SIG-M5 treated with dmso at 0.1 percent for 504 hours (cell line): ENCODE data around the gene TGDS.
"Not testable (repeated sequence)": the region's sequence is repeated elsewhere in the genome, so short reads cannot be mapped to it uniquely, and the experiment has no call there.

Experiments used
- DNase-seq: peaks from one replicate; lab custom pipeline; 2025; ENCODE audit not compliant: unreplicated experiment; lab: John Stamatoyannopoulos, UW

The TGDS gene

GRCh38 chr13:94553766-94554165 is 42.2 kb downstream of the TGDS start:
- no peak for DNase-seq

- no peak for DNase-seq
Observed at GRCh38 chr13:94552095-94552494, 43.9 kb downstream of the TGDS start.

- no peak for DNase-seq
Observed at GRCh38 chr13:94550062-94550738, 45.8 kb downstream of the TGDS start.

- DNase-seq, result peak; percentile 94
Observed at GRCh38 chr13:94549232-94550061, 46.5 kb downstream of the TGDS start.

GRCh38 chr13:94548821-94549231 is 47.1 kb downstream of the TGDS start:
- peak; percentile 49 for DNase-seq

- no peak for DNase-seq
Observed at GRCh38 chr13:94548382-94548781, 47.6 kb downstream of the TGDS start.

GRCh38 chr13:94546061-94546839 is 49.7 kb downstream of the TGDS start:
- no peak for DNase-seq

- DNase-seq, result no peak
Observed at GRCh38 chr13:94544922-94545321, 51.0 kb downstream of the TGDS start.

GRCh38 chr13:94542917-94543316 is 53.0 kb downstream of the TGDS start:
- no peak for DNase-seq

GRCh38 chr13:94537740-94538630 is 58.0 kb downstream of the TGDS start:
- no peak for DNase-seq

- no peak for DNase-seq
Observed at GRCh38 chr13:94535775-94536174, 60.2 kb downstream of the TGDS start.

- DNase-seq, result no peak
Observed at GRCh38 chr13:94535231-94535630, 60.7 kb downstream of the TGDS start.

GRCh38 chr13:94534166-94534565 is 61.8 kb downstream of the TGDS start:
- DNase-seq, result no peak

GRCh38 chr13:94532278-94532677 is 63.7 kb downstream of the TGDS start:
- not testable (repeated sequence) for DNase-seq

GRCh38 chr13:94526956-94527355 is 69.0 kb downstream of the TGDS start:
- DNase-seq, result not testable (repeated sequence)

GRCh38 chr13:94525781-94526180 is 70.2 kb downstream of the TGDS start:
- no peak for DNase-seq

GRCh38 chr13:94524407-94524806 is 71.5 kb downstream of the TGDS start:
- DNase-seq, result no peak
